WI38 (cell line): ENCODE results near the gene ARMC9.
"Not testable (repeated sequence)": the region's sequence is repeated elsewhere in the genome, so short reads cannot be mapped to it uniquely, and the experiment has no call there.

Experiments used
- H3K4me3 ChIP-seq: 2 replicates; pipeline ENCODE4 v1.5.1; 2011; ENCODE audit warnings: low read depth, mild to moderate bottlenecking, control low read depth, low read length
- CTCF ChIP-seq: IDR thresholded peaks from 2 replicates; pipeline ENCODE4 v1.5.1; 2012; ENCODE audit warnings: low read depth, mild to moderate bottlenecking, control low read depth, low read length

The ARMC9 gene

DNA sequence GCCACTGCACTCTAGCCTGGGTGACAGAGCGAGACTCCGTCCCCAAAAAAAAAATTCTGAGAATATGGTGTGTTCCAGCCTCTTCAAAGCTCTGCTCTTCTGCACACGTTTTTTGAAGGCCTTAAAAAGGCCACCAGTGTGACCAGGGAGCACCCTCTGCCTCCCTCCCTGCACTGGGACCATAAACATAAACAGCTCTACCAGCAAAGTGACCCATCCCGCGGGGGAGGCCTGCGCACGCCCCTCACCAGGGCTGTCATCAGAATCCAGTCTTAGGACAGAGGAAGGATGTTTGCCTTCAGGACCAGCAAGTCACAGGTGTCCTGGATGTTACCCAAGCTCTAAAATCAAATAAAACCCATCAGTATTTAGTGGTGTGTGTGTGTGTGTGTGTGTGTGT is 173.9 kb downstream of the ARMC9 start:
- TF ChIP-seq CTCF = no peak
- no peak overlapping the region for H3K4me3 ChIP-seq

DNA sequence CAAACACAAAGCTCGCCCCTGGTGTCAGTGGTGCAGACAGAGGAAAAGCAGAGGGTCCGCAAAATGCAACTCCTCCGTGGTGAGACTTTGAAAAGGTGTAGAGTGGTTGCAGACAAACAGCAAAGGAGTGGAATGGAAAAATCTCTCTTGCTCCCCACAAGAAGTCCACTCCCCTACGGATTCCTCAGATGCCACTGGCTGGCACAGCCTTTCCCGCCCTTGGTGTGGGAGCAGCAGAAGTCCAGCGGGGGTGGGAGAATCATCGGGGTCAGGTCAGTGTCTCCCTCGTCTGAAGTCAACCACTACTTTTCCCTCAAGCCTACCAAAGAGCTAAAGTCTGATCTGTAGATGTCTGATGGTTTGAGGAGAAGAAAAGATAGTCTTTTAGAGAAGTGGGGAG is 174.8 kb downstream of the ARMC9 start:
- H3K4me3 ChIP-seq = no peak overlapping the region
- no peak for TF ChIP-seq CTCF

GRCh38 chr2:231373786-231374349 is 175.4 kb downstream of the ARMC9 start:
- no peak for TF ChIP-seq CTCF
- H3K4me3 ChIP-seq = no peak overlapping the region

DNA sequence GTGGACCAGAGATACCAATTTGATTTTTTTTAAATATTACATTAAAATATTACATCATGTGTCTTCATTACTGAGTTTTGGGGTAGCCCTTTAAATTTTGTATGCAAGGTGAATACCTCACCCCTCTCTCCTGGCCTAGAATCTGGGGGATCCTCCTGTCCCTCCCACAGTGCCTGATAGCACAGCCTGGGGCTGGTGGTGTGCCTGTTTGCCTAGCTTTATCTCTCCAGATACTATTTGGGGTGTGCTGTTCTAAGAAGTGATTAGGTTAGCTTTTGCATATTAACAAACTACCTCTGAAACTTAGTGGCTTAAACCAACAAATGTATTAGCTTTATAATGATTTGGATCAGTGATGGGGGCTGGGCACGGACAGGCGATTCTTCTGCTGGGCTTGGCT is 176.3 kb downstream of the ARMC9 start:
- H3K4me3 ChIP-seq = no peak overlapping the region
- no peak for TF ChIP-seq CTCF

- not testable (repeated sequence) for H3K4me3 ChIP-seq
These were observed 177.7 kb downstream of the ARMC9 start for GRCh38 chr2:231375994-231376615.

DNA sequence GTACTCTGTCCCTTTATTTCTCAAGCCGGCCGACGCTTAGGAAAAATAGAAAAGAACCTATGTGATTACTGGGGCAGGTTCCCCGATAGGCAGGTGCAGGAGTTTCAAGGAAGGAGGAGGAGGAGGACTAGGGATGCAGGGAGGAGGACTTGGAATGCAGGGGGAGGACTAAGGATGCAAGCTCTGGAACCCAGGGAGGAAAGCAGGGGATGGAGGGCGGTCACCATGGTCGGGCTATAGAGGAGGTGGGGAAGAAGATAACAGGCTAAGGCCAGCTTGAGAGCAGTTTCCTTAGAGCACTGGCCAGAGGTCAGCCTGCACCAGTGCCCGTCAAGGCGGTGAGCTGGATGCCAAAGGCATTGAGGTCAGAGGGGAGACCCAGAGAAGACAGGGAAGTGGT is 178.4 kb downstream of the ARMC9 start:
- no peak for TF ChIP-seq CTCF
- no peak overlapping the region for H3K4me3 ChIP-seq

DNA sequence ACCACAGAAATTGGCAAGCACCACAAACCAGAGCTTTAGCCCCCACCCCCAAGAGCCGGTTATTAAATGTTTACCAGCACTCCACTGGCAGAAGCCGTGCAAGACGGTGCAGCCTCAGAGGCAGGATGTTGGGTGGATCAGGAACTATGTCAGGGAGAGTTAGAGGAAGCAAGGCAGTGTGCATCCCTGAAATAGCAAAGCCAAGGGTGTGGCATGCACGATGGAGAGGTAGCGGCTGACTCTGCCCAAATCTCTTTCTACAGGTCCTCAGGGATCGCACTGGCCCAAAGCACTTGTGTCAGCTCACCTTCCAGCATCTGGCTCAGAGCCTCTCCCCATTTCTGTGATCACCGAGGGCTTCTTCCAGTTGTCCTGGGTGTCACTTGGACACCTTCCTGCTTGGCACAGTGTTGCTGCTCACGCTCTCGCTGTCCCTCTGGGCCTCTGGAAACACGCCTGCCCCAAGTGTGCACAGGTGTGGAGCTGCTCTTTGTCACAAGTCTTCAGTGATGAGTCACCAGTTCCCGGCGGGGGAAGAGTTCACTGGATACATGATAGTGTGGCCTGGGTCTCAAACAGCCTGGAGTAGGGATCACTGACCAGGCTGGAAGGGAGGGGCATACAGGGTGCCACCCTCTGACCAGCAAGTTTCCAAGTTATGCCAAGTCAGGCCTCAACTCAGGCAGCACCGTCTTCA is 179.7 kb downstream of the ARMC9 start:
- TF ChIP-seq CTCF = no peak
- H3K4me3 ChIP-seq = no peak overlapping the region
